IMR-90 (cell line): Measurements from ENCODE around the gene RXRG. TPM values are rescaled to one million over a fixed set of nuclear protein-coding genes. Genes with fewer than 3 reads are reported as not detected.
A peak's percentile ranks its signal among the peaks of the same experiment; 100 is the strongest.

Experiments used
- ATAC-seq: fragments of 200-7000 bp; cut with Tn5 transposase; 2 replicates; pipeline ENCODE4 v1.9.1; 2020; ENCODE audit warnings: low read depth, mild to moderate bottlenecking, moderate library complexity
- BruUV-seq: library from RNA; stranded (reverse); fragments of 400-500 nt; replicated peaks from 2 replicates; lab custom pipeline; 2021; lab: Mats Ljungman, UMichigan
- CTCF ChIA-PET: fragments of 300-600 bp; formaldehyde crosslinking; extraction: SDS; loops from one replicate; lab custom pipeline; 2021; ENCODE audit warnings: antibody characterized with exemption; lab: Yijun Ruan, JAX
- POLR2A ChIA-PET: fragments of 300-600 bp; sonication (Branson Sonifier 250); formaldehyde crosslinking; loops from one replicate; lab custom pipeline; 2022; ENCODE audit warnings: antibody characterized with exemption; ENCODE audit not compliant: unreplicated experiment; lab: Charles Lee
- DNase-seq: peaks from one replicate; pipeline ENCODE4 v3.0.0; 2013
- H2AFZ ChIP-seq: replicated peaks from 2 replicates; pipeline ENCODE3; 2013; ENCODE audit warnings: low read length, mild to moderate bottlenecking; ENCODE audit not compliant: poor library complexity
- H2AK5ac ChIP-seq: 2 replicates; pipeline ENCODE4 v1.6.1; 2013; ENCODE audit warnings: low read depth, low read length, inconsistent platforms
- H2AK9ac ChIP-seq: replicated peaks from 2 replicates; pipeline ENCODE3; 2013; ENCODE audit warnings: mild to moderate bottlenecking, low read depth, low read length, moderate library complexity; ENCODE audit not compliant: poor library complexity
- H2BK120ac ChIP-seq: 2 replicates; pipeline ENCODE4 v1.6.1; 2013; ENCODE audit warnings: low read depth, low read length, inconsistent platforms
- H2BK15ac ChIP-seq: 3 replicates; pipeline ENCODE4 v1.6.1; 2013; ENCODE audit warnings: low read depth, low read length, inconsistent platforms
- H2BK20ac ChIP-seq: 2 replicates; pipeline ENCODE4 v1.6.1; 2013; ENCODE audit warnings: low read depth, mild to moderate bottlenecking, inconsistent platforms, low read length, moderate library complexity
- H2BK5ac ChIP-seq: 2 replicates; pipeline ENCODE4 v1.6.1; 2013; ENCODE audit warnings: mild to moderate bottlenecking, low read depth, low read length, inconsistent platforms; ENCODE audit not compliant: poor library complexity, severe bottlenecking
- H3K14ac ChIP-seq: replicated peaks from 2 replicates; pipeline ENCODE4 v1.6.1; 2013; ENCODE audit warnings: low read depth, low read length, inconsistent platforms
- H3K18ac ChIP-seq: 2 replicates; pipeline ENCODE4 v1.6.1; 2013; ENCODE audit warnings: low read depth, low read length, control low read depth
- H3K23ac ChIP-seq: 2 replicates; pipeline ENCODE4 v1.6.1; 2013; ENCODE audit warnings: low read depth, low read length, inconsistent platforms
- H3K27ac ChIP-seq: 2 replicates; pipeline ENCODE4 v1.5.1; 2013; ENCODE audit warnings: mild to moderate bottlenecking, control low read depth, low read length; ENCODE audit not compliant: insufficient read depth
- H3K27me3 ChIP-seq: 2 replicates; pipeline ENCODE4 v1.6.1; 2013; ENCODE audit warnings: low read length; ENCODE audit not compliant: control insufficient read depth, insufficient read depth
- H3K36me3 ChIP-seq: 2 replicates; pipeline ENCODE4 v1.6.1; 2013; ENCODE audit warnings: low read length, mixed read lengths; ENCODE audit not compliant: control insufficient read depth, insufficient read depth
- H3K4ac ChIP-seq: 2 replicates; pipeline ENCODE4 v1.6.1; 2013; ENCODE audit warnings: low read depth, low read length, inconsistent platforms
- H3K4me1 ChIP-seq: 2 replicates; pipeline ENCODE4 v1.6.1; 2013; ENCODE audit warnings: low read length, mixed read lengths; ENCODE audit not compliant: control insufficient read depth, insufficient read depth
- H3K4me2 ChIP-seq: 2 replicates; pipeline ENCODE4 v1.6.1; 2013; ENCODE audit warnings: low read depth, mild to moderate bottlenecking, control low read depth, low read length, moderate library complexity
- H3K4me3 ChIP-seq: 2 replicates; pipeline ENCODE4 v1.5.1; 2013; ENCODE audit warnings: low read depth, mild to moderate bottlenecking, control low read depth, low read length, moderate library complexity; ENCODE audit not compliant: insufficient read depth
- H3K56ac ChIP-seq: 2 replicates; pipeline ENCODE4 v1.6.1; 2013; ENCODE audit warnings: low read length, inconsistent platforms; ENCODE audit not compliant: insufficient read depth; ENCODE audit errors: extremely low read depth
- H3K79me1 ChIP-seq, 2 experiments: 2 replicates each; pipeline ENCODE4 v1.6.1; 2013; ENCODE audit warnings: low read length in 2 of 2, inconsistent platforms in 1 of 2, low read depth in 1 of 2
- H3K9ac ChIP-seq: 2 replicates; pipeline ENCODE4 v1.6.1; 2013; ENCODE audit warnings: low read depth, low read length, control low read depth
- H3K9me1 ChIP-seq: 2 replicates; pipeline ENCODE4 v1.6.1; 2013; ENCODE audit warnings: low read length, inconsistent platforms; ENCODE audit not compliant: insufficient read depth
- H3K9me3 ChIP-seq: 2 replicates; pipeline ENCODE4 v1.6.1; 2013; ENCODE audit warnings: low read length; ENCODE audit not compliant: control insufficient read depth, insufficient read depth
- H4K20me1 ChIP-seq: 2 replicates; pipeline ENCODE4 v1.6.1; 2013; ENCODE audit warnings: low read length, inconsistent platforms; ENCODE audit not compliant: insufficient read depth
- H4K5ac ChIP-seq: 2 replicates; pipeline ENCODE4 v1.6.1; 2013; ENCODE audit warnings: mild to moderate bottlenecking, low read depth, low read length, control low read depth
- H4K8ac ChIP-seq, 2 experiments: 2 replicates each; pipeline ENCODE4 v1.6.1; 2013; ENCODE audit warnings: low read depth in 2 of 2, low read length in 2 of 2, control low read depth in 1 of 2, inconsistent platforms in 1 of 2
- H4K91ac ChIP-seq: 2 replicates; pipeline ENCODE4 v1.6.1; 2013; ENCODE audit warnings: low read depth, low read length, inconsistent platforms; ENCODE audit not compliant: insufficient read depth
- BHLHE40 ChIP-seq: fragments of 150-350 bp; IDR thresholded peaks from 2 replicates; pipeline ENCODE4 v1.6.1; 2016; ENCODE audit warnings: mild to moderate bottlenecking, low read depth, low read length
- CHD1 ChIP-seq: IDR thresholded peaks from 2 replicates; pipeline ENCODE4 v1.6.1; 2012; ENCODE audit warnings: low read depth, low read length, improper control_type of control experiment
- RAD21 ChIP-seq: IDR thresholded peaks from 2 replicates; pipeline ENCODE4 v1.6.1; 2012; ENCODE audit warnings: low read length, improper control_type of control experiment
- RCOR1 ChIP-seq: IDR thresholded peaks from 2 replicates; pipeline ENCODE4 v1.6.1; 2012; ENCODE audit warnings: mild to moderate bottlenecking, low read length, improper control_type of control experiment; ENCODE audit not compliant: insufficient replicate concordance
- WGBS, 2 experiments: methylation state at CpG; one replicate each; pipeline versions ENCODE4 v1.1.5 to v1.1.7; 2013; ENCODE audit warnings: missing lambda C conversion rate in 2 of 2; ENCODE audit not compliant: insufficient read length in 1 of 2; ENCODE audit errors: extremely low coverage in 2 of 2; 5-methylcytosine and 5-hydroxymethylcytosine counted together
- dilution Hi-C: fragments of 300-500 bp; cut with HindIII; formaldehyde crosslinking; loops from one replicate; pipeline ENCODE4 v1.14.3; 2018; ENCODE audit warnings: low sequenced_read_pairs; ENCODE audit not compliant: unreplicated experiment
- in situ Hi-C: fragments of 300-500 bp; cut with MboI; formaldehyde crosslinking; loops from 3 replicates; pipeline ENCODE4 v1.14.3; 2019; ENCODE audit warnings: low sequenced_read_pairs, inconsistent platforms, mixed read lengths
- intact Hi-C: fragments of 100-400 bp; cut with micrococcal nuclease; formaldehyde crosslinking; loops from 2 replicates; pipeline ENCODE4 v1.10.0; 2022
- polyA plus RNA-seq, 3 experiments: library from polyadenylated mRNA; depleted of rRNA; stranded (reverse); fragments of >200 nt; gene quantifications; 2 replicates each; pipeline ENCODE4 v1.2.3, GENCODE V29; 2012; ENCODE audit warnings: low replicate concordance in 1 of 3
- total RNA-seq: library from RNA; depleted of rRNA; stranded (reverse); fragments of >200 nt; gene quantifications from 2 replicates; pipeline ENCODE4 v1.2.3, GENCODE V29; 2012
- TF ChIP-seq, protein P1 (sequence below): fragments of 150-350 bp; IDR thresholded peaks from 2 replicates; pipeline ENCODE4 v1.6.1; 2016; ENCODE audit warnings: low read depth, mild to moderate bottlenecking, low read length, moderate library complexity, borderline replicate concordance

The RXRG gene
- total and polyA plus RNA-seq, 2 of the 4 experiments (the other 2 are of a cell fraction), result not detected

DNA sequence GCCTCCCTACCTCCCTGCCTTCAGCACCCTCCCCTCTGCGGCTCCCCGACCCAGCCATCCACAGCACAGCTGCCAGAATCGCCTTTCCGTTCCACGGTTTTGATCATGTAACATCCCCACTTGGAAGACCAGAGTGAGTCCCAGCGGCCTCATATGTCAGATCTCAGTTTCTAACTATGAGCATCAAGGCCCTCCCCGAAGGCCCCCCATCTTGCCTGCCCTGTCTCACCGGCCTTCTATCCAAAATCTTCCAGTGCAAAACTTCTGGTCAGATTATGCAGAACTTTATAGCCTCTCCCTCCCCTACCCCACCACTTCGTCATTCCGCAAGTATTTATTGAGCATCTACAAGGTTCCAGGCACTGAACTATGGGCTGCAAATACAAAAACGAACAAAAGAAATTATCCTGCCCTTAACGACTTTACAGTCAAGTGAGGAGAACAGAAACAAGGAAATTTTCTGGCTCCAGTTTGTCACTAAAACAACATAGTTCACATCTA lies 68.1 kb downstream of the RXRG start (continued):
- TF ChIP-seq RAD21, result no peak
- TF ChIP-seq RCOR1, result no peak
- no peak for TF ChIP-seq BHLHE40
- no peak for TF ChIP-seq CHD1

DNA sequence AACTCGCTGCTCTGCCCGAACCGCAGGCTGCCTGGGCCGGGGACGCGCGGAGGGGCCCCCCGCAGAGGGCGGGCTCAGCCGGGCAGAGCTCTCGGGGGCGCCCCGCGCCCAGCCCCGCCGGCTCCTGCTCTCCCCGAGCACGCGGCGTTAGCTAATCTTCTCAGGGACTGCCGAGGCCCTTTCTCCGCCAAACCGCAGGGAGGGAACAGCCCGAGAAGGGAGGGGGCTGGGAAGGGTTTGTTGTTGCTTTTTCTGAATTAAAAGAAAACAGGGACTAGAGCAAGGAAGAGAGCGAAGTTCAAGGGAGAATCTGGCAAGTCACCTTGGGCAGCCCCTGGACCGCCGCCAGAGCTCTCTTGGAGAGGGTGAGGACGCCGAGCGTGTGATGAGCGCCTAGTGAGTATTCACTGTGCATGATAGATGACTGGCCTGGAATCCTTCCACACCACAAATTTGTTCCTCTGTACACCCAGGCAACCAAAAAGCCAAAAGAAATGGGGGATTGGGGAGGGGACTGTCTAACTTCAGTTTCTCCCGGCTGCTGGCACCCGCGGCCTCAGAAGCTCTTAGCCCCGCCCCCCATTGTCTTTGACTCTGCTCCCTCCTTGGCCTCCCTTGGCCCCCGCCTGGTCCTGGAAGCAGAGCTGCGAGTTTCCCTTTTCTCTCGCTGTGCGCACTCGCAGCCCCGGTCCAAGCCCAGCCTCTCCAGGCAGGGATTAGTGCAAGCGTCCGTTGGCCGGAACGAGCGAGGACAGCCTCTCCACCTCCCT lies 68.7 kb downstream of the RXRG start:
- WGBS, 2 experiments, result 3% methylated on average over 17 of the region's 46 CpGs; no CpG with 5 or more reads in 1 of the 2 experiments
- intact Hi-C loops, result no loop called here
- Histone ChIP-seq H3K9me1 (no peaks in the 10 kb centered on the region), H3K36me3 (no peaks in the 10 kb centered on the region), H3K4ac (no peak overlapping the region), H4K91ac (no peak overlapping the region), H3K27me3 (peaks cover 18% of the 10 kb centered on the region), H4K8ac (no peak overlapping the region), H3K18ac (no peak overlapping the region), H3K9ac (no peak overlapping the region), H3K4me1 (no peaks in the 10 kb centered on the region), H2BK15ac (no peak overlapping the region), H3K23ac (no peak overlapping the region), H2BK20ac (no peak overlapping the region), H3K56ac (no peak overlapping the region), H2AFZ (peak overlapping the region; percentile 59), H2AK5ac (no peak overlapping the region), H3K27ac (no peak overlapping the region), H2BK120ac (no peak overlapping the region), H4K20me1 (no peaks in the 10 kb centered on the region), H2BK5ac (no peak overlapping the region), H3K9me3 (no peaks in the 10 kb centered on the region), H3K4me2 (peak overlapping the region; percentile 59; the same call in 1 of the 2 replicates), H4K5ac (no peak overlapping the region), H3K14ac (no peak overlapping the region), H3K79me1 (no peaks in the 10 kb centered on the region), H3K4me3 (no peak overlapping the region; the same call in 1 of the 2 replicates), H2AK9ac (no peak overlapping the region)
- CTCF ChIA-PET, result interaction anchor here (0.9 kb wide), 1 partner anchor 9 kb away, joined by 5 read pairs; no protein-coding TSS in a partner anchor
- BruUV-seq, result no TSS peak
- TF ChIP-seq CHD1, result no peak
- TF ChIP-seq, protein P1, sequence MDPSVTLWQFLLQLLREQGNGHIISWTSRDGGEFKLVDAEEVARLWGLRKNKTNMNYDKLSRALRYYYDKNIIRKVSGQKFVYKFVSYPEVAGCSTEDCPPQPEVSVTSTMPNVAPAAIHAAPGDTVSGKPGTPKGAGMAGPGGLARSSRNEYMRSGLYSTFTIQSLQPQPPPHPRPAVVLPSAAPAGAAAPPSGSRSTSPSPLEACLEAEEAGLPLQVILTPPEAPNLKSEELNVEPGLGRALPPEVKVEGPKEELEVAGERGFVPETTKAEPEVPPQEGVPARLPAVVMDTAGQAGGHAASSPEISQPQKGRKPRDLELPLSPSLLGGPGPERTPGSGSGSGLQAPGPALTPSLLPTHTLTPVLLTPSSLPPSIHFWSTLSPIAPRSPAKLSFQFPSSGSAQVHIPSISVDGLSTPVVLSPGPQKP, result no peak
- in situ Hi-C loops, result loop anchor here (25.0 kb wide), 1 partner anchor 561 kb away; no protein-coding TSS in a partner anchor
- dilution Hi-C loops, result loop anchor here (25.0 kb wide), 1 partner anchor 211 kb away; no protein-coding TSS in a partner anchor
- ATAC-seq (peak; percentile 65), DNase-seq (peak; percentile 20)
- POLR2A ChIA-PET, result no interaction called here
